Nasal cavity respiratory epithelium epithelial cell of viscerocranial mucosa (primary cell): Measurements from ENCODE around the gene GET3. TPM values are rescaled to one million over a fixed set of nuclear protein-coding genes. Genes with fewer than 3 reads are reported as not detected.

Source experiments
- total RNA-seq: library from RNA; depleted of rRNA; stranded (reverse); fragments of >200 nt; gene quantifications from 2 replicates; pipeline ENCODE4 v1.2.3, GENCODE V29; 2014

The GET3 gene
- 59.7 and 79.6 TPM in 2 replicates for total RNA-seq

GRCh38 chr19:12736995-12737834 is at the start of gene GET3:
TSS of gene GET3 (plus strand) at chr19:12737497. CDS start at chr19:12737506, 9 bp downstream.

GRCh38 chr19:12696366-12697335 is 40.6 kb upstream of the GET3 start, which contains the start of gene FBXW9:
TSS of gene FBXW9 (minus strand) at chr19:12696631. CDS start at chr19:12696581, 50 bp downstream.

GRCh38 chr19:12723641-12724426 is 13.5 kb upstream of the GET3 start, which contains the start of gene TNPO2:
TSS of gene TNPO2 (minus strand) at chr19:12723932. CDS start at chr19:12720977, 2,955 bp downstream.

GRCh38 chr19:12751635-12752034 is 14.3 kb downstream of the GET3 start, which contains the start of gene BEST2:
TSS of gene BEST2 (plus strand) at chr19:12751791. CDS start at chr19:12752593, 802 bp downstream.

GRCh38 chr19:12774588-12775555 is 37.6 kb downstream of the GET3 start, which contains the start of gene HOOK2:
TSS of gene HOOK2 (minus strand) at chr19:12775552. CDS start at chr19:12775449, 103 bp downstream.

GRCh38 chr19:12791345-12792050 is 54.2 kb downstream of the GET3 start, which contains the start of gene JUNB:
TSS of gene JUNB (plus strand) at chr19:12791486. CDS start at chr19:12791772, 286 bp downstream.

Other genes starting within 250 kb of the GET3 start
- gene ZNF564, start 186.0 kb upstream of the GET3 start, total RNA-seq = 7.2 and 11.2 TPM in 2 replicates
- gene ZNF490, start 126.7 kb upstream of the GET3 start, total RNA-seq = 7.2 and 13.3 TPM in 2 replicates
- gene ZNF791, start 126.6 kb upstream of the GET3 start, total RNA-seq = 12.3 and 20.9 TPM in 2 replicates
- gene MAN2B1, start 70.8 kb upstream of the GET3 start, total RNA-seq = 32.5 and 54.8 TPM in 2 replicates
- gene WDR83, start 70.7 kb upstream of the GET3 start, total RNA-seq = 8.7 and 11.6 TPM in 2 replicates
- 51.0 and 52.3 TPM in 2 replicates for gene DHPS, start 55.6 kb upstream of the GET3 start, total RNA-seq
- gene GNG14, start 49.5 kb upstream of the GET3 start, total RNA-seq = not detected in 2 replicates
- 5.5 and 6.9 TPM in 2 replicates for gene FBXW9, start 40.9 kb upstream of the GET3 start, total RNA-seq
- gene TNPO2, start 13.6 kb upstream of the GET3 start, total RNA-seq = 30.1 and 69.1 TPM in 2 replicates
- gene TRIR, start 2.8 kb upstream of the GET3 start, total RNA-seq = 101 and 152 TPM in 2 replicates
- gene BEST2, start 14.3 kb downstream of the GET3 start, total RNA-seq = not detected in 2 replicates
- 43.1 and 73.5 TPM in 2 replicates for gene HOOK2, start 38.1 kb downstream of the GET3 start, total RNA-seq
- gene JUNB, start 54.0 kb downstream of the GET3 start, total RNA-seq = 266 and 285 TPM in 2 replicates
- gene PRDX2, start 64.3 kb downstream of the GET3 start, total RNA-seq = 109 and 161 TPM in 2 replicates
- 0.28 TPM in 1 of 2 replicates, not detected in the other for gene THSD8, start 64.6 kb downstream of the GET3 start, total RNA-seq
- gene RNASEH2A, start 69.1 kb downstream of the GET3 start, total RNA-seq = 7.2 and 13.3 TPM in 2 replicates
- not detected in 2 replicates for gene RTBDN, start 97.1 kb downstream of the GET3 start, total RNA-seq
- under 0.01 and 0.28 TPM in 2 replicates for gene MAST1, start 101.0 kb downstream of the GET3 start, total RNA-seq
- 29.5 and 40.3 TPM in 2 replicates for gene DNASE2, start 144.0 kb downstream of the GET3 start, total RNA-seq
- under 0.01 TPM in 1 of 2 replicates, not detected in the other for gene KLF1, start 149.7 kb downstream of the GET3 start, total RNA-seq
- 18.0 and 24.6 TPM in 2 replicates for gene GCDH, start 153.7 kb downstream of the GET3 start, total RNA-seq
- not detected in 2 replicates for gene SYCE2, start 181.8 kb downstream of the GET3 start, total RNA-seq
- 82.7 and 88.3 TPM in 2 replicates for gene FARSA, start 196.2 kb downstream of the GET3 start, total RNA-seq
- 637 and 1,452 TPM in 2 replicates for gene CALR, start 201.1 kb downstream of the GET3 start, total RNA-seq
- gene RAD23A, start 208.4 kb downstream of the GET3 start, total RNA-seq = 106 and 132 TPM in 2 replicates
- 15.8 and 24.6 TPM in 2 replicates for gene GADD45GIP1, start 219.7 kb downstream of the GET3 start, total RNA-seq
- 0.07 TPM in 1 of 2 replicates, not detected in the other for gene DAND5, start 232.1 kb downstream of the GET3 start, total RNA-seq